SK-N-SH (cell line): ENCODE measurements around the gene HEMK1. TPM values are rescaled to one million over a fixed set of nuclear protein-coding genes. Genes with fewer than 3 reads are reported as not detected.

Experiments used
- CTCF ChIA-PET: fragments of 300-600, 350-600 bp; formaldehyde crosslinking; extraction: SDS; loops from one replicate; lab custom pipeline; 2021; lab: Yijun Ruan, JAX
- POLR2A ChIA-PET: fragments of 350-600 bp; sonication (Branson Sonifier 250); formaldehyde crosslinking; extraction: SDS; loops from one replicate; lab custom pipeline; 2020; ENCODE audit warnings: antibody characterized with exemption, inconsistent platforms; lab: Yijun Ruan, JAX
- DNase-seq: peaks from one replicate; pipeline ENCODE4 v3.0.0; 2012
- H2AFZ ChIP-seq: fragments of 200-600 bp; sonication (generic); 2 replicates; pipeline ENCODE4 v1.8.1; 2016; ENCODE audit warnings: antibody characterized with exemption, mild to moderate bottlenecking, low read depth
- H3F3A ChIP-seq: fragments of 200-600 bp; sonication (generic); replicated peaks from 2 replicates; pipeline ENCODE3; 2016; ENCODE audit warnings: antibody characterized with exemption, mild to moderate bottlenecking; ENCODE audit not compliant: insufficient read depth
- H3K27ac ChIP-seq, 2 experiments: fragments of 200-500 bp in 1 of 2; fragments of 200-600 bp in 1 of 2; sonication (Bioruptor generic) in 1 of 2; sonication (generic), shearing (Covaris generic) in 1 of 2; 2 replicates each; pipeline versions ENCODE4 v1.5.1 to v1.6.1; 2014 to 2016; ENCODE audit warnings: low read depth in 2 of 2, inconsistent platforms in 1 of 2, low read length in 1 of 2, mild to moderate bottlenecking in 1 of 2, mixed read lengths in 1 of 2
- H3K27me3 ChIP-seq: fragments of 200-600 bp; sonication (generic), shearing (Covaris generic); 2 replicates; pipeline ENCODE4 v1.6.1; 2016; ENCODE audit warnings: mixed run types; ENCODE audit not compliant: insufficient read depth
- H3K36me3 ChIP-seq, 2 experiments: fragments of 200-500 bp in 1 of 2; fragments of 200-600 bp in 1 of 2; sonication (Bioruptor generic) in 1 of 2; sonication (generic) in 1 of 2; replicated peaks in 1 of 2; 2 replicates each; pipeline versions ENCODE3 to v1.5.1; 2014 to 2016; ENCODE audit warnings: low read length in 1 of 2, mild to moderate bottlenecking in 1 of 2; ENCODE audit not compliant: insufficient read depth in 2 of 2, control insufficient read depth in 1 of 2
- H3K4me1 ChIP-seq, 2 experiments: fragments of 200-500 bp in 1 of 2; fragments of 200-600 bp in 1 of 2; sonication (Bioruptor generic) in 1 of 2; sonication (generic), shearing (Covaris generic) in 1 of 2; 2 replicates each; pipeline versions ENCODE4 v1.5.1 to v1.6.1; 2014 to 2016; ENCODE audit warnings: low read depth in 1 of 2, low read length in 1 of 2, mixed run types in 1 of 2; ENCODE audit not compliant: insufficient read depth in 2 of 2, control insufficient read depth in 1 of 2
- H3K4me2 ChIP-seq: fragments of 200-600 bp; sonication (generic), shearing (Covaris generic); 2 replicates; pipeline ENCODE4 v1.6.1; 2017; ENCODE audit warnings: mixed run types
- H3K4me3 ChIP-seq, 2 experiments: fragments of 200-500 bp in 1 of 2; fragments of 200-600 bp in 1 of 2; sonication (Bioruptor generic) in 1 of 2; sonication (generic), shearing (Covaris generic) in 1 of 2; 2 replicates each; pipeline versions ENCODE4 v1.5.1 to v1.8.1; 2014 to 2016; ENCODE audit warnings: low read depth in 2 of 2, inconsistent platforms in 1 of 2, low read length in 1 of 2, mild to moderate bottlenecking in 1 of 2, mixed read lengths in 1 of 2, moderate library complexity in 1 of 2
- H3K79me2 ChIP-seq: fragments of 200-600 bp; sonication (generic); 2 replicates; pipeline ENCODE4 v1.8.1; 2017; ENCODE audit warnings: mild to moderate bottlenecking; ENCODE audit not compliant: insufficient read depth
- H3K9ac ChIP-seq: fragments of 200-600 bp; sonication (generic); 2 replicates; pipeline ENCODE4 v1.6.1; 2017; ENCODE audit warnings: mixed run types
- H3K9me2 ChIP-seq: fragments of 200-600 bp; sonication (generic); 2 replicates; pipeline ENCODE4 v1.6.1; 2017; ENCODE audit warnings: mixed run types
- H3K9me3 ChIP-seq: fragments of 200-600 bp; sonication (generic); 2 replicates; pipeline ENCODE4 v1.6.1; 2017; ENCODE audit warnings: mixed run types, mild to moderate bottlenecking, moderate library complexity
- H4K20me1 ChIP-seq: fragments of 200-600 bp; sonication (generic); 2 replicates; pipeline ENCODE4 v1.6.1; 2017; ENCODE audit warnings: mild to moderate bottlenecking, mixed run types; ENCODE audit not compliant: insufficient read depth
- EP300 ChIP-seq, 2 experiments: IDR thresholded peaks; 2 replicates each; pipeline versions ENCODE4 v1.4.0 to v1.6.1; 2012; ENCODE audit warnings: borderline replicate concordance in 1 of 2, low read depth in 1 of 2, low read length in 1 of 2
- MEF2A ChIP-seq: IDR thresholded peaks from 2 replicates; pipeline ENCODE4 v1.4.0; 2012; ENCODE audit warnings: low read depth, borderline replicate concordance
- REST ChIP-seq: IDR thresholded peaks from 2 replicates; pipeline ENCODE4 v1.6.1; 2012; ENCODE audit warnings: mild to moderate bottlenecking, low read depth, low read length, moderate library complexity
- SIN3A ChIP-seq: IDR thresholded peaks from 2 replicates; pipeline ENCODE4 v1.6.1; 2012; ENCODE audit warnings: low read depth, mild to moderate bottlenecking, low read length, moderate library complexity, borderline replicate concordance
- YY1 ChIP-seq: IDR thresholded peaks from 2 replicates; pipeline ENCODE4 v1.4.0; 2012; ENCODE audit warnings: low read depth, mild to moderate bottlenecking
- WGBS: methylation state at CpG from one replicate; pipeline ENCODE4 v1.1.6; 2017; ENCODE audit warnings: low lambda C conversion rate; 5-methylcytosine and 5-hydroxymethylcytosine counted together
- polyA plus RNA-seq, 3 experiments: library from polyadenylated mRNA; depleted of rRNA; stranded (reverse); fragments of >200 nt; gene quantifications; 2 replicates each; pipeline ENCODE4 v1.2.3, GENCODE V29; 2012
- TF ChIP-seq, protein P1 (sequence below): IDR thresholded peaks from 2 replicates; pipeline ENCODE4 v1.4.0; 2012; ENCODE audit warnings: low read depth
- TF ChIP-seq, protein P2 (sequence below): fragments of 200-600 bp; sonication (generic); IDR thresholded peaks from 2 replicates; pipeline ENCODE4 v1.6.1; 2017; ENCODE audit warnings: antibody characterized with exemption, mild to moderate bottlenecking, moderate library complexity

The HEMK1 gene
- polyA plus RNA-seq, 1 of the 3 experiments (the other 2 are of a cell fraction), result 15.4 TPM

DNA sequence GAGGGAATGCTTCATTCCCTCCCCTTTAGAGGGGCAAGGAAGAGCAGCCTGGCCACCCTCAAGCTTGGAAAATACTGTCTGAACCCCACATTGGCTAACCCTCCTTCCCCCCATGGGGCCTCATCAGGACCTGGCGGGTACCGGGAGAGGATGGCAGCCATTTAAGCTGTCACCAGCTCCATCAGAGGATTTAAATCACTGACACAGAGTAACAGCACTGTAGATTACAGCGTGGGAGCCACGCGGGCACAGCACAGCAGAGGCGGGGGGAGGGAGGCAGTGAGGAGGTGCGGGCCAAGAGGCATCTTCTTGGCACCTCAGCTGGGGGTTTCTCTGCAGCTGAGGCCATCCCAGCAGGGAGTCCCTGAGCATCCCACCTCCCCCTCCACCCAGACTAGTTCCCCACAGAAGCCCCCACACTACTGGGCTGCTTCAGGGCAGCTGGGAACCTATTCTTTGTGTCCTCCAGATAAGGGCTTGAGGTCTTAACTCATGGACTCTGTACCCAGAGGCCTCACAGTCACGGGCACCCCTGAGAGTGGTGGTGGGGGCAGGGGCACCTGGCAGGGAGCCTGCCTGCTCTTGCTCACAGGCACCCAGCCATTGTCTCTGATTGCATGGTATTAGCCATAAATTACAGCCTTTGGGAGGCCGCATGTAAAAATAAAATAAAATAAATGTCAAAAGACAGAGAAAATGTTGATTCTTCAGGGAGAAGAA, 44.0 kb upstream of the HEMK1 start:
- H2AFZ ChIP-seq, result no peak overlapping the region
- H3K36me3 ChIP-seq, result no peaks in the 10 kb centered on the region
- no peaks in the 10 kb centered on the region for H3K9me2 ChIP-seq
- no peak overlapping the region for H3K4me2 ChIP-seq
- no peak overlapping the region; a peak in 1 of 4 replicates for H3K27ac ChIP-seq
- POLR2A ChIA-PET, result no interaction called here
- H3K4me3 ChIP-seq, result no peak overlapping the region
- CTCF ChIA-PET, result interaction anchor here (1.0 to 8.8 kb wide), 4 partner anchors 10 to 90 kb away, joined by 3 to 114 read pairs (median 4); no protein-coding TSS in a partner anchor
- H3K27me3 ChIP-seq, result peaks cover 27% of the 10 kb centered on the region
- peaks cover 0 to 28% of the 10 kb centered on the region in 2 experiments; a peak in 1 of 4 replicates for H3K4me1 ChIP-seq
- no peaks in the 10 kb centered on the region for H3K9me3 ChIP-seq
- DNase-seq, result peak; percentile 60
- 64% methylated on average over 8 of the region's 9 CpGs for WGBS
- H3K79me2 ChIP-seq, result no peaks in the 10 kb centered on the region
- H3K9ac ChIP-seq, result no peak overlapping the region
- H3F3A ChIP-seq, result no peaks in the 10 kb centered on the region
- TF ChIP-seq SIN3A (no peak), YY1 (no peak), MEF2A (no peak), EP300 (IDR thresholded peaks at IDR 0.05; ENCODE audit: borderline replicate concordance in 1 of 2, low read depth in 1 of 2, low read length in 1 of 2) (no peak)
- TF ChIP-seq, protein P1, sequence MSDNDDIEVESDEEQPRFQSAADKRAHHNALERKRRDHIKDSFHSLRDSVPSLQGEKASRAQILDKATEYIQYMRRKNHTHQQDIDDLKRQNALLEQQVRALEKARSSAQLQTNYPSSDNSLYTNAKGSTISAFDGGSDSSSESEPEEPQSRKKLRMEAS, result no peak
- no peaks in the 10 kb centered on the region for H4K20me1 ChIP-seq

- Histone ChIP-seq H3K4me3 (no peak overlapping the region), H3K36me3 (no peaks in the 10 kb centered on the region), H3K27ac (no peak overlapping the region; a peak in 1 of 4 replicates), H4K20me1 (no peaks in the 10 kb centered on the region), H3K9ac (no peak overlapping the region), H3K79me2 (no peaks in the 10 kb centered on the region), H3K27me3 (peaks cover 26% of the 10 kb centered on the region)
- POLR2A ChIA-PET, result no interaction called here
- CTCF ChIA-PET, result interaction anchor here (1.0 to 8.8 kb wide), 3 partner anchors 15 to 91 kb away, joined by 4 to 114 read pairs (median 4); no protein-coding TSS in a partner anchor
- TF ChIP-seq REST, result peak; percentile 95
- TF ChIP-seq, protein P2, sequence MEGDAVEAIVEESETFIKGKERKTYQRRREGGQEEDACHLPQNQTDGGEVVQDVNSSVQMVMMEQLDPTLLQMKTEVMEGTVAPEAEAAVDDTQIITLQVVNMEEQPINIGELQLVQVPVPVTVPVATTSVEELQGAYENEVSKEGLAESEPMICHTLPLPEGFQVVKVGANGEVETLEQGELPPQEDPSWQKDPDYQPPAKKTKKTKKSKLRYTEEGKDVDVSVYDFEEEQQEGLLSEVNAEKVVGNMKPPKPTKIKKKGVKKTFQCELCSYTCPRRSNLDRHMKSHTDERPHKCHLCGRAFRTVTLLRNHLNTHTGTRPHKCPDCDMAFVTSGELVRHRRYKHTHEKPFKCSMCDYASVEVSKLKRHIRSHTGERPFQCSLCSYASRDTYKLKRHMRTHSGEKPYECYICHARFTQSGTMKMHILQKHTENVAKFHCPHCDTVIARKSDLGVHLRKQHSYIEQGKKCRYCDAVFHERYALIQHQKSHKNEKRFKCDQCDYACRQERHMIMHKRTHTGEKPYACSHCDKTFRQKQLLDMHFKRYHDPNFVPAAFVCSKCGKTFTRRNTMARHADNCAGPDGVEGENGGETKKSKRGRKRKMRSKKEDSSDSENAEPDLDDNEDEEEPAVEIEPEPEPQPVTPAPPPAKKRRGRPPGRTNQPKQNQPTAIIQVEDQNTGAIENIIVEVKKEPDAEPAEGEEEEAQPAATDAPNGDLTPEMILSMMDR, result no peak
- TF ChIP-seq, all 33 proteins: peak for 1
- H3K4me1 ChIP-seq, result peaks cover 0 to 28% of the 10 kb centered on the region in 2 experiments; a peak in 1 of 4 replicates
- H2AFZ ChIP-seq, result no peak overlapping the region
- whole genome bisulfite sequencing, result 50% methylated on average over 4 of the region's 6 CpGs
- no peaks in the 10 kb centered on the region for H3K9me2 ChIP-seq
- no peaks in the 10 kb centered on the region for H3K9me3 ChIP-seq
- H3K4me2 ChIP-seq, result no peak overlapping the region
- H3F3A ChIP-seq, result no peaks in the 10 kb centered on the region
- DNase-seq, result no peak
Measured at GRCh38 chr3:50525987-50526386, 43.3 kb upstream of the HEMK1 start.
